Stomach smooth muscle (tissue), 2 donors: ENCODE data around the gene LETM1.
"Not testable (repeated sequence)": the region's sequence is repeated elsewhere in the genome, so short reads cannot be mapped to it uniquely, and the experiment has no call there.

Source experiments
- H3K27ac ChIP-seq: one replicate; pipeline ENCODE4 v1.7.0; 2013; ENCODE audit warnings: mild to moderate bottlenecking, low read length, inconsistent platforms
- H3K27me3 ChIP-seq, 2 donors: one replicate each; pipeline ENCODE4 v1.7.0; 2013; ENCODE audit warnings: low read length in 2 of 2; ENCODE audit not compliant: insufficient read depth in 2 of 2, control insufficient read depth in 1 of 2
- H3K36me3 ChIP-seq, 2 donors: one replicate each; pipeline ENCODE4 v1.7.0; 2013; ENCODE audit warnings: low read length in 2 of 2; ENCODE audit not compliant: control insufficient read depth in 2 of 2, insufficient read depth in 2 of 2
- H3K4me1 ChIP-seq: one replicate; pipeline ENCODE4 v1.7.0; 2013; ENCODE audit warnings: low read length; ENCODE audit not compliant: control insufficient read depth, insufficient read depth
- H3K4me3 ChIP-seq, 2 donors: one replicate each; pipeline ENCODE4 v1.7.0; 2013; ENCODE audit warnings: low read length in 2 of 2
- H3K9ac ChIP-seq, 2 donors: one replicate each; pipeline ENCODE4 v1.7.0; 2013; ENCODE audit warnings: low read length in 2 of 2, mild to moderate bottlenecking in 1 of 2
- H3K9me3 ChIP-seq, 2 donors: one replicate each; pipeline ENCODE4 v1.7.0; 2013; ENCODE audit warnings: low read length in 2 of 2; ENCODE audit not compliant: control insufficient read depth in 2 of 2
- donor health status: healthy.
- donor health status: Pancreatic carcinoma.

LETM1 gene

DNA sequence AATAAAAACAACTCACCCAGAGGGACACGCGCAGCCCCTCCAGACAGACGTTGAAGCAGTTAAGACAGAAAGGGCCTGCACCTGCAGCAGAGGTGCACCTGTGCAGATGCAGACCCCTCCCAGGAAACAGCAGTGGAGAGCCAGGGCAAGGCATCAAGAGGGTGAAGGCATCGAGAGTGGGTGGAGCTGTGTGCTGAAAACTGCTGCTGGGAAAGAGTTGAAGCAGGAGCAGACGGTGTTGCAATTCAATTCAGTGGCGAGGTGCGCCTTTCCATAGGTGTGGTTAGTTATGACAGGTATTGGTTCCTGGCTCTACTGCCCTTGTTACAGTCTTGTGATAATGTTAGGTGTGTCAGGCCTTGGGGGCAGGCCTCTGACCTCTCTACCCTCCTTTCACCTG is 16.7 kb downstream of the LETM1 start:
- H3K36me3 ChIP-seq, result peaks cover 32 to 49% of the 10 kb centered on the region in 2 donors
- peaks cover 5% of the 10 kb centered on the region for H3K4me1 ChIP-seq
- no peak overlapping the region for H3K9ac ChIP-seq
- no peak overlapping the region for H3K27ac ChIP-seq
- no peak overlapping the region for H3K4me3 ChIP-seq
- H3K27me3 ChIP-seq, result no peaks in the 10 kb centered on the region
- H3K9me3 ChIP-seq, result no peaks in the 10 kb centered on the region

DNA sequence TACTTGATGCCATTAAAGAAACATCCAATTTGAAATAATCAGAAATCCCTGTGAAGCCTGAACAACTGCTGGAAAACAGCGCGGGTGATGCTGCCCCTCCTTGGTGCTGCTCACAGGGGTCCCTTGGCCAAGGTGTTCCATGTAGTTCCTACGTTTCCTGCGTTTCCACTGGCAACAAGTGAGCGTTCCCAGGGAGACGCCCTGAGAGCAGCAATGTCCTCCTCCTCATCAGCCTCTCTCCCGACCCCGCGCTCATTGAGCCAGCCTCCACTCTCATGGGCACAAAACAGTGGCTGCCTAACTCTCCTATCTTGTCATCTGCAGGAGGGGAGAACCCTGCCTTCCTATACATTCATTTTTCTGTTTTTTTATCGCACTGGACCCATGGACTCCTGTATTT is 18.9 kb downstream of the LETM1 start:
- peaks cover 39 to 55% of the 10 kb centered on the region in 2 donors for H3K36me3 ChIP-seq
- H3K27me3 ChIP-seq, result no peaks in the 10 kb centered on the region
- no peak overlapping the region for H3K4me3 ChIP-seq
- no peak overlapping the region for H3K27ac ChIP-seq
- H3K4me1 ChIP-seq, result no peaks in the 10 kb centered on the region
- H3K9ac ChIP-seq, result no peak overlapping the region
- no peaks in the 10 kb centered on the region for H3K9me3 ChIP-seq

DNA sequence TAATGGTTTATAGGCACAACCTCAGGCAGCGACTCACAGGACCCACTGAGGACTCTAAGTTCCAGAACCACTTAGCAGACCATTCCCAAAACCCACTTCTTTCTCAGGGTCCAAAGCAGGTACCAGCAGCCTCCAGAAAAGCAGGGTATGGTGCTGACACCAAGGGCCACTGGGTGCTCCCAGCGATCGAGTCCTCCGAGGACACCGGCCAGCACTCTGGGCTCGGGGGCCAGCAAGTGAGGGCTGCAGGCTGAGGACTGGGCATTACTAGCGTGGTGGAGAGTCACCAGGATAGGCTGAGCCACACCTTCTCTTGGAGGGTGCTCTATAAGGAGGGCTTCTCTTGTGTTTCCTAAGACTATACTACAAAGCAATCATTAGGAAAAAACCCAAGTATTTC is 19.3 kb downstream of the LETM1 start:
- no peak overlapping the region for H3K9ac ChIP-seq
- no peaks in the 10 kb centered on the region for H3K27me3 ChIP-seq
- peaks cover 43 to 57% of the 10 kb centered on the region in 2 donors for H3K36me3 ChIP-seq
- no peak overlapping the region for H3K4me3 ChIP-seq
- H3K4me1 ChIP-seq, result no peaks in the 10 kb centered on the region
- no peak overlapping the region for H3K27ac ChIP-seq
- no peaks in the 10 kb centered on the region for H3K9me3 ChIP-seq

DNA sequence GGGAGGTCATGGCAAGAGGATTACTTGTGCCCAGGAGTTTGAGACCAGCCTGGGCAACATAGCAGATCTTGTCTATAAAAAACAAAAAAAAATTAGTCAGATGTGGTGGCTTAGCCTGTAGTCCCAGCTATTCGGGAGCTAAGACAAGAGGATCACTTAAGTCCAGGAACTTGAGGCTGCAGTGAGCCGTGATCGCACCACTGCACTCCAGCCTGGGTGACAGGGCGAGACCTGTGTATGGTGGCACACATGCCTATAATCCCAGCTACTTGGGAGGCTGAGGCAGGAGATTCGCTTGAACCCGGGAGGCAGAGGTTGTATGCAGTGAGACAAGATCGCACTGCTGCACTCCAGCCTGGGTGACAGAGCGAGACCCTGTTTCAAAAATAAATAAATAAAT is 20.1 kb downstream of the LETM1 start:
- H3K4me1 ChIP-seq, H3K9me3 ChIP-seq, H3K4me3 ChIP-seq, H3K27ac ChIP-seq, H3K9ac ChIP-seq, H3K27me3 ChIP-seq: not testable (repeated sequence)
- peaks cover 51 to 60% of the 10 kb centered on the region in 2 donors for H3K36me3 ChIP-seq

DNA sequence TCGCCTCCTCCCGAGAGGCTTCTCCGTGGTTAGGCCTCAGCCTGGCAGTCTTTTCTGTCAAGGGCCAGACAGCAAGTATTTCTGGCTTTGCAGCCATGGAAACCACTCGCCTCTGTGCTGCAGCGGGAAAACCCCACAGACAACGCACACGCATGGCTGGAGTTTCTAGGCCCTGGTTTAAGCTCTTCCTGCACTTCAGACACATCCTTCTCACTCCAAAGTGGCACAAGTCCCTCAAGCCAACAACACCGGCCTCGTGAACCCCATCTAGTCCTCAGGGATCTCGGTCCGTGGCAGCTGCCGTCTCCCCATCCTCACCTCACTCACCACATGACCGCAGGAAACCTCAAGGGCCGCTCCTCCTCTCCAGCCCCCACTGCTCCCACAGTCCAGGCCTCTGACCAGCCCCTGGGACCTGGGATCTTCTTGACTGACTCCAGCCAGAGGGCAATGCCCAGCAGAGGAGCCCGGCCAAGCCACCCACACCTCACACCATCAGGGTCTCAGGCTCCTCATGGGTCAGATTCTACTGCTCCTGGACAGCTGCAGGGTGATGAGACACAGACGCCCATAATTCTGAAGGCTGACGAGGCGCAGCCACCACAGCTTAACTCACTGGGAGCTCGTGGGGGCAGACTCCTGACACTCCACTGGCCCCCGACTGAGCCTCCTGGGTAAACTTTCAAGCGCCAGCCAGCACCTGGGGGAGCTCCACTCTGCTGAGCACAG is 21.7 kb downstream of the LETM1 start:
- no peaks in the 10 kb centered on the region for H3K27me3 ChIP-seq
- no peak overlapping the region for H3K27ac ChIP-seq
- peaks cover 46 to 58% of the 10 kb centered on the region in 2 donors for H3K36me3 ChIP-seq
- H3K9ac ChIP-seq, result no peak overlapping the region
- no peaks in the 10 kb centered on the region for H3K4me1 ChIP-seq
- no peaks in the 10 kb centered on the region for H3K9me3 ChIP-seq
- no peak overlapping the region for H3K4me3 ChIP-seq

DNA sequence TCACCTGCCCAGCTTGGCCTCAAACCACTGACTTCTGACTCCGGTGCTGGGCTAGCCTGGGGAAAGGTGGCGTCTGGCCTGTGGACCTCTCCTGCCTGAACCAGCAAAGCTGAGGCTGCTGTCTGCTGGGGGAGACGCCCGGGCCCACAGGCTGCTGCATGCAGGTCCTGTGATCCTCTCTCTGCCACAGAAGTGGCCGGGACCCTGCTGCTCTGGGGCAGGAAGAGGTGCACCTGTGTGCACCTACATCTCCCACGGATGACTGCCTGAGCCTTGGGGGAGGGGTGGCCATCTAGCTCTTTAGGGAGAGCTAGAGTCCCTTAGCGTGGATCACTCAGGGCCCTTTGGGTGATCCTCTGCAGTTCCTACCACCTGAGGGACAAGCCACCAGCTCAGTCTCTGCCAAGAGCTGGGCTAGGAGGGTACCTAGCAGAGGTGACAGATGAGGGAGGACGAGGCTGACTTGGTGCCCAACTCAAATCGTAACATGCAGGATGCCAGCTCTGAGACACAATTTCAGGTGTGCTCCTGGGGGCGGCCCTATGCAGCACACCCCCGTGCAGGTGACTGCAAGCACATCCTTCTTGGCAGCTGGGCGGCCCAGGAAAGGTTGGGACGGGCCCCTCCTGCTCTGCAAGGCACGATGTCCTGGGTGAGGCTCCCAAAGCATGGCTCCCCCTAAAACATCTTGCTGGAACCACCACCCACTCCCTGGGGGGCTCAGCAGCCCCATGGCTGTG is 22.5 kb downstream of the LETM1 start:
- Histone ChIP-seq H3K9me3 (no peaks in the 10 kb centered on the region), H3K27ac (no peak overlapping the region), H3K4me1 (no peaks in the 10 kb centered on the region), H3K36me3 (peaks cover 41 to 56% of the 10 kb centered on the region in 2 donors), H3K9ac (no peak overlapping the region), H3K27me3 (no peaks in the 10 kb centered on the region), H3K4me3 (no peak overlapping the region)

DNA sequence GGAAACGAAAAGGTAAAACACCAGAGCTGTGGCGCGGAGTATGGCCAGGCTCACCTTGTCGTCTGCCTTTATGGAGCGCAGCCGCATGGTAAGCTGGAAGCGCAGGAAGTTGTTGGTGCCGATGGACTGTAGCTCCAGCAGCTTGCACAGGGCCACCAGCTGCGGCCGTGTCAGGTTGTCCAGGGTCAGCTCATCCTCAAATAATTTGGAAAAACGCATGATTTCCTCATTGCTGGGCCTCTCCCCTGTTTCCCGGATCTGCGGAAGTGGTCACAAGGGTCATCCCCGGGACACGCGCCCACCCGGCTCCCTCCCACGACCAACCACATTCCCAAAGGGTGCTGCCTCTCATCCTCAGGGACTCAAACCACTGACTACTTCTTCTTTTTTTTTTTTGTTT is 23.3 kb downstream of the LETM1 start:
- peaks cover 39 to 54% of the 10 kb centered on the region in 2 donors for H3K36me3 ChIP-seq
- H3K9ac ChIP-seq, result no peak overlapping the region
- H3K4me1 ChIP-seq, result no peaks in the 10 kb centered on the region
- H3K27ac ChIP-seq, result no peak overlapping the region
- H3K9me3 ChIP-seq, result no peaks in the 10 kb centered on the region
- no peak overlapping the region for H3K4me3 ChIP-seq
- no peaks in the 10 kb centered on the region for H3K27me3 ChIP-seq

DNA sequence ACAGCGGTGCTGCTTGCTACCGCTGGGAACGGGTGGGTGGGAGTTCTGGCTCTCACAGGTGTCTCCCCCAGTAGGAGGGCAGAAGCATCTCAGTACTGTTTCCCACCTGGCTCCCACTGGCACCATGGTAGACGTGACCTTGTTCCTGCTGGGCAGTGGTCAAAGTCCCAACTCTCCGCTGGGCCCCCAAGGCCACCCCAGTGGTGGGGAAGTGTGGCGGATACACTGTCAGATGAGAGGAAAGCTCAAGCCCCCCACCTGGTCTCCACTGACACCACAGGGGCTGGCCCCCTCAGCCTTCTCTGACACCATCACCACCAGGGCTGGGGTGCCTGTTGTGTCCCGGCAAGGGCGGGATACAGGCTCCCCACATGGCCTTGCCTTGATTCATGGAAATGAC is 24.6 kb downstream of the LETM1 start:
- Histone ChIP-seq H3K4me3 (no peak overlapping the region), H3K27me3 (no peaks in the 10 kb centered on the region), H3K9ac (no peak overlapping the region), H3K4me1 (no peaks in the 10 kb centered on the region), H3K27ac (no peak overlapping the region), H3K9me3 (no peaks in the 10 kb centered on the region), H3K36me3 (peaks cover 42 to 53% of the 10 kb centered on the region in 2 donors)

DNA sequence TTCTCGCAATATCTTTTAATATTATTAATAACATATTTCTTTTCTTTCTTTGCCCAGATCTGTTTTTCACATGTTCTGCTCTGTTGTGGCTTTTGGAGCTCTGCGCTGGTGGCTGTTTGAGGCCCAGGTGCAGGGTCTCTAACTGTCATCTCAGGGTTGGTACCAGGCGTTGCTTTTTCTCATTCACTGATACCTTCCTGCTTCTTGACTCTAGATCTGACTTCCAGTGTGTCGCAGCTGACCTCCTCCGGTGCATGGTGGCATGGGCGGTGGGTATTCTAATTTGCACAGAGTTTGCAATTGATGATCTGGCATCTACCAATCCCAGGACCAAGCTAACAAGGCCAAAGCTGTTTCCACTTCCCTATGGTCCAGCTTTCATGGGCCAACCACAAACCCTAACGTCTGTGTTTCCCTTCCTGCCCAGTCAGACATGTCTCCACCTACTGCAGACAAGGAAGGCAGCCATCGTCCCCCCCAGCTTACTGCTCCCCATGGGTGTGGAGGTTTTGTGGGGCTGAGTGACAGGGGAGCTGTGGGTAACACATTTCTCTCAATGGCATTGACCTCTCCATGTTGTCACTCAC is 25.2 kb downstream of the LETM1 start:
- no peak overlapping the region for H3K9ac ChIP-seq
- no peak overlapping the region for H3K27ac ChIP-seq
- peaks cover 43 to 52% of the 10 kb centered on the region in 2 donors for H3K36me3 ChIP-seq
- H3K4me1 ChIP-seq, result no peaks in the 10 kb centered on the region
- H3K4me3 ChIP-seq, result no peak overlapping the region
- no peaks in the 10 kb centered on the region for H3K27me3 ChIP-seq
- no peaks in the 10 kb centered on the region for H3K9me3 ChIP-seq

DNA sequence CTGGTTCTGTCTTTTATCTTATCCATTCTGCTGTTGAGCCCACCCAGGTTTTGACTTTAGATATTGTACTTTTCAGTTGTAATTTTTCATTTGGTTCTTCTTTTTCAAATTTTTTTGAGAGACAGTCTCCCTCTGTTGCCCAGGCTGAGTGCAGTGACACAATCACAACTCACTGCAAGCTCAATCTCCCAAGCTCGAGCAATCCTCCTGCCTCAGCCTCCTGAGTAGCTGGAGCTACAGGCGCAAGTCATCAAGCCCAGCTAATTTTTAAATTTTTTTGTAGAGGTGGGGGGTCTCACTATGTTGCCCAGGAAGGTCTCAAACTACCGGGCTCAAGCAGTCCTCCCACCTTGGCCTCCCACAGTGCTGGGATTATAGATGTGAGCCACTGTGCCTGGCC is 25.7 kb downstream of the LETM1 start:
- Histone ChIP-seq H3K36me3 (peaks cover 43 to 52% of the 10 kb centered on the region in 2 donors), H3K9me3 (no peaks in the 10 kb centered on the region), H3K9ac (no peak overlapping the region), H3K27ac (no peak overlapping the region), H3K27me3 (no peaks in the 10 kb centered on the region), H3K4me1 (no peaks in the 10 kb centered on the region), H3K4me3 (no peak overlapping the region)
